GM19025 (cell line): Measurements from ENCODE around the gene TF.

Source experiments
- ATAC-seq: cut with Tn5 transposase; IDR thresholded peaks from one replicate; pipeline ENCODE4 v1.9.1; 2021; ENCODE audit warnings: mild to moderate bottlenecking, low read depth, moderate library complexity; ENCODE audit not compliant: unreplicated experiment

Gene TF

DNA sequence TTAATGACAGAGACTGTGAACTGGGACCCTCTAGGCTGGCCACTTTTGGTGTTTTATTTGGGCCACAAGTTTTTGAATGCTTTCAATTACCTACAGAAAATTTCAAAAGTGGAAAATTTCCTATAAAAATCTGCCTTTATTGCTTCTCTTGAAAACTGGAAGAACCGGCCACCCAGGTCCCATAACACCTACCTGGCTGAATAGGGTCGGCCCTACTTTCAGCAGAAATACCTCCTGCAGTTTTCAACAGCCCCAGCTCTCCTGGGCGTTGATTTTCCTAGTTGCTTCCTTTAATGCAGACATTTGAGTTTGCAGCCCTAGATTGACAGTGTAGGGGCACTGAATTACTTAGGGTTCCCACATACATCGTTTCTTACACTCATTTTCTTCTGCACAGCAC, 58.7 kb downstream of the TF start:
- no peak for ATAC-seq

DNA sequence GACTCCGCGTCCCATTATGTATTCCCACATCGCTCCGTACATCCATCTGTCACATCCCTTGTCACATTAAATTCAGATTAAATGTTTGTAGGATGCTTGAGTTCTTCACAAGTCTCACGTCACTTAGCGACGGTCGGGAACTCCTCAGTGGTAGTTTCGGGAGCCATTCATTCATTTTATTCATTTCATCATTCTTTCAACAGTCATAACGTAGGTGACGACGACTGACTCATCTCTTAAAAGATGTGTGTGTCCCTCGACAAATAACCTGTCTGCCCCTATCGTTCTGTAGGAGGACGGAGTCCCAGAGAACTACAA, 59.1 kb downstream of the TF start:
- no peak for ATAC-seq

DNA sequence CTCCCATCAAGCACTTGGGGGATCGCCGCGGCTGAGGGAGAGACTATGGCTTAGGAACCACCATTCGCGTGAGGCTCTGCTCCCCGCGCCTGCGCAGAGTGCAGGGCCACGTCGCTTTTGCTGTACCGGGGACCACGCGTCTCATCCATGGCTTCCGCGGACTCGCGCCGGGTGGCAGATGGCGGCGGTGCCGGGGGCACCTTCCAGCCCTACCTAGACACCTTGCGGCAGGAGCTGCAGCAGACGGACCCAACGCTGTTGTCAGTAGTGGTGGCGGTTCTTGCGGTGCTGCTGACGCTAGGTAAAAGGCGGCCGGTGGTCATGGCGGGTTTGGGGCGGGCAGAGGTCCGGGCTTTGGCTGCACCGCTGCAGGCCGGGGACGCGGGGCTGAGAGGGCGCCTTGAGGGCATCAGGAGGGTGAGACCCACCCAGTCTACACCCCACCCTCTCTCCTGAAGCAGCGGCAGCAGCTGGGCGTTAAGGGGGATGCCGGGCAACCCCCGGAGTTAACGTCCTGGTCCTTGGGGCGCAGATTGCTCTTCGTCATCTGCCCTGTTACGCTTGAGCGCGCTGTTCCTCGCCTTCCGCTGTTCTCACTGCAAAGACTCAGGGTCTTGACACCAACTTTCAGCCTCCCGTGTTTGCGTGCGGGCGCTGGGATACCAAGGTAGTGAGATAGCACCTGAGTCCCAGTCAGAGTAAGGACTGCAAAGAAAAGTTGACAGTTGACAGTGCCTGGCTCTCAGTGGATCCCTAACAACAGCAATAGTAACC, 59.7 kb downstream of the TF start, which contains the start of gene SRPRB:
SRPRB (plus strand) TSS at position 114 of the 774 bp plus-strand sequence; CDS start at position 148, 34 bp downstream.
- peak; percentile 98 for ATAC-seq

DNA sequence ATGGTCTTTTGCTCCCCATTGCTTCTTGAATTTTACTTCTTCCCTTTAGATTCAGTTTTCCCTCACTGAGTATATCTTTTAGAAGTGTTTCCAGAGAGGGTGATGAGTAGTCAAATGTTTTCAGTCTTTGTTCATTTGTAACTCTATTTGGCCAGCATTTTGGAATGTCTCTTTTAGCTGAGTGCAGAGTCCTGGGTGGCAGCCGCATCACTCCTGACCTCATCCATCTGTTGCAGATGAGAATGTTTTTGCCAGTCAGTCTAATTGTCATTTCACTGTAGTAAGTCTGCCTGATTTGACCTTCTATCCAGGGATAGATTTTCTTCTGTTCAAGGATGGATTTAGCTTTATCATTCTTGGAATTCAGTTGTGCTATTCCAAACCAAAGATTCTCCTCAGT, 66.7 kb downstream of the TF start:
- ATAC-seq: no peak

DNA sequence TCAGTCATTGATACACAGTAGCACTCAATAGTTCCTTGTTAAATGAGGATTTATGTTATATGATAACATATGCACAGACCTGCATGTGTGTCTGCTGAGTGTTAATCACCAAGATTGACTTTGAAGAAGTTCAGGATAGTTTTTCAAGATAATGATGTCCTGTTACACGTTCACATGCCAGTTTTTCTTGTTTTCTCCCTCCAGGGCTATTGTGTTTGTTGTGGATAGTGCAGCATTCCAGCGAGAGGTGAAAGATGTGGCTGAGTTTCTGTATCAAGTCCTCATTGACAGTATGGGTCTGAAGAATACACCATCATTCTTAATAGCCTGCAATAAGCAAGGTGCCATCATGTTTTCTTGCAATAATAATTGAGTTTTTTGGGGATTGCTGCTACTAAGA, 69.2 kb downstream of the TF start:
- no peak for ATAC-seq

DNA sequence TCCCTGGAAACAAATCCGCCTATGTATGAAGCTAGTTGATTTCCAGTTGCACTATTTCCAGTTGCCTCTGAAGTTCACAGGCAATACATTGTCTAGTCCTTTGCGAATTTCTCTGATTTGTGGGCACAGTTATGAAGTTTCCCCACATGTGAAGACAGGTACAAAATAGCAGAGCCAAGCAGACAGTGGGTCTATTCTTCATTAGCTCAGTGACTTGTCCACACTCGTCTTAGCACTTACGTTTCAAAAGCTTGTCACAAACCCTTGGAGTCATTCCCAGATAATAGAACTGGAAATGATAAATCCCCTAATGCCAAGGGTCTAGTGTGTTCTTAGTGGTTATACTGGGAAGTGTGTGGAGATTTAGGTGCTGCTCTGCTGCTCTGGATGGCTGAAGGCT, 73.9 kb downstream of the TF start:
- ATAC-seq: no peak

DNA sequence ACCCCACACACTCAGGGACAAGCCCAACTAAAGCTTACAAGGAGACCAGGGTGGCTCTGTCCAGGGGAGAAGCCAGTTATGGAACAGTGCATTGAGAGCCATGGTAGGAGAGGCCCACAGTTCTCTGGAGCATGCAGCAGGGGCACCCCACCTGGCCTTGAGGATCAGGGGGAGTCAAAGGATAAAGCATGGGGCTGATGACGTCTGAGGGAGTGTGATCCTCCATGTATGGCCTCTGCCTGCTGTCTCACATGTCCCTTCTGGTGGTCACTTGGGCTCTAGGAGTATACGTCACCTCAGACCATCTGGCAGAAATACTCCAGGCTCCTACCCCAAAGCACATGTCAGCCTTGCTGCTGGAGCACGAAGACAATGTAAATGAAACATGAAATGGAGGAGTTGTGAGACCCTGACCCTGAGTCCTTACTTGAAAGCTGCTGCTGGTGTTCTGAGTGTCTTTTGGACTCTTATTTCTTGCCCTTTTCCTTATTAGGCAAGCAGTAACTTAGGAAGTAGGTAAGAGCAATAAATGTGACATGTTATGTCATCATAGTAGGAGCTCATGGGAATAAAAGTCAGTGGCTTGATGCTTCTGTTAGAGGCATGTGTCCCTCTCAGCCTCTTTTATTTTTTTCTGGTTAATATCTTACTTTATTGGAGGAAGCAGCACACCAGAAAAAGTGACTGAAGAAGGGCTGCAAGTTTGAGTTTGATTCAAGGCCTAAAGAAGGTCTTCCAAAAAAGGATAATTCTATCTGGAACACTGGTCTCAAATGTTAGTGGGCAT, 74.9 kb downstream of the TF start:
- ATAC-seq: no peak

DNA sequence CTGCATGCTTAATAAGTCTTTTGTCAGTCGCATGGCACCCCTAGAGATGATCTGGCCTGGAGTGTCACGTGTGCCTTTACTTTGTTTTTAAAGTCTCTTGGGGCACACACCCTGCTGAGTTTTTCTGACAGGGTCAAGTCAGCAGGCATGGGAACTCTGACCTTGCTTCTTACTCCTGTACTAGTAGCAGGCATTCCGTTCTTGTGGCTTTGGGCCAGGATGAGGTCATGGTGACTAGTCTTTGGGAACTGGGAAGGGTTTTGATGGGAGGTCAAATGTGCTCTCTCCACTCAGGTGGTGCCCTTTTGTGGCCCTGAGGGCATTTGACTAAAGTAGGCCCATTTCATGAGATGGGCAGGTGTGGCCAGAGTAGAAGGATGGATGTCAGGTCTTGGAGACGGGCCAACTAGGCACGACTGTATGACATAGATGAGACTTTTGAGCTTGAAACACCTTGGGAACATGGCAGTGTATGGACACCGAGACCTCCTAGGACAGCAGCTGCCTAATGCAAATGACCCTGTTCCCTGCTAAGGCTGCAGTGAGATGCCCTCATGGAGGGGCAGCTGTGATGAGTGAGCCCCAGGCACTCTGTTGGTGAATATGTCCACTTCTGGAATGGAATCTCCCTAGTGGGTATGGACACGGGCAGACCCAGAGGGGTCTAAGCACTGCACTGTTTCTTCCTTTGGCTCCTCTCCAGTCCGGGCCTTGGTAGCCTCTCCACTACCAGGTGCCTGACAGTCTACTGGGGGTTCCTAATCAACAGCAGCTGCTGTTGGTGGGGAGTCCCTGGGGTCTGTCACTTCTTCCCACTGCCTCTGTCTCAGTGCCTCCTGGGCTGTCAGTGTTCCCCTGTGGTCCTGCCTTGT, 75.8 kb downstream of the TF start:
- ATAC-seq: no peak

DNA sequence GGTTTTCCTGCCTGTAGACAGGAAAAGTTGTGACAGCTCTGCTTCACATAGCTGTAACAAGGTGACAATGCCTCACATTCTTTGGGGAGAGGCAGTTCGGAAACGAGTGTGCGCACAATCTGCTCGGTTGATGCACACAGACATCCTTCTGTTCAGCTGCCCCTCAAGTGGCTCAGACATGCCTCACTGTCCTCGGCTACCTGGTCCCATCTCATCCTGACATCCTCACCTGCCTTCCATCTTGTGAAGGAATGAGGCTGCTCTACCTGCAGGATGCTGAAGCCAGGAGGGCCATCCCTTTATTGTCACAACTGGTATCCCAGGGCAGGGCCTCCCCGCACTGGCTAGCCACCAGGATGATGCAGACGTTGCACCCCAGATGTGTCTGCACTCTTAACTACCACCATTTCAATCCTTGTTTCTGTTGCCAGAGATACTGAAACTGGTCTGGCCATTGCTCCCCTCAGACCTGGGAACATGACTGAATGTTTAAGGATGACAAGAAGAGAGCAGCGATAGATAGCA, 78.8 kb downstream of the TF start:
- no peak for ATAC-seq

DNA sequence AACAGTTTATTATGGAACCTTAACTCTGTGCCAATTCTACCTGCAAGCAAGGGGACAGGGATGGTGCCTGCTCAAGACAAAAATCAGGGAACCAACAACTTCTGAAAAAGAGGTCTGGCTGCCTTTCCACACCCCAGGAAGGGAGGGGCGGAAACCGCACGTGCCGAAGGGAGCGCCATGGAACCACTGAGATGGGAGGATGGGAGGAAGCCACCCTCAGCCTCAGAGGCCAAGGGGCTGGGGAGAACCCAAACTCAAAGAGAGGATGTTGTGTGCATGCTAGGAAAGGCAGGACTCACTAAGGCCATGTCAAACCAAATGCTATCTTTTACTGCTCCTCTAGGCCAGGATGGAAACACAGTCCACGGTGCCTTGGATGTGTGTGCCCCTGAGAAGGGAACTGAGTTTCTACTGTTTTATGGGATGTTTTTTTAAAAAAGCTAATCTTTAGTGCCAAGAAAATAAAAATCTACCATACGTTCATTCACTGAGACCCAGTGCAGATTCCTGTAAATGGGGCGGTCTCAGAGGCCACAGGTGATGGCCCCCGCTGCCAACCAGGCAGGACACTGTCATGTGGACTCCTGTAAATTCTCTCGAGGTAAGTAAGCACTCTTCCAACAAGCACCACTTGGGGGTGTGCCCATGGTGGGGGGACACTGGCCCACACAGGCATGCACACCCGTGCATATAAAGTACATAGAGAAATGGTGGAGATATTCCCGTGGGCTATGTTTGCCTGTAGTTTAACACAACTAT, 80.0 kb downstream of the TF start:
- ATAC-seq: no peak

DNA sequence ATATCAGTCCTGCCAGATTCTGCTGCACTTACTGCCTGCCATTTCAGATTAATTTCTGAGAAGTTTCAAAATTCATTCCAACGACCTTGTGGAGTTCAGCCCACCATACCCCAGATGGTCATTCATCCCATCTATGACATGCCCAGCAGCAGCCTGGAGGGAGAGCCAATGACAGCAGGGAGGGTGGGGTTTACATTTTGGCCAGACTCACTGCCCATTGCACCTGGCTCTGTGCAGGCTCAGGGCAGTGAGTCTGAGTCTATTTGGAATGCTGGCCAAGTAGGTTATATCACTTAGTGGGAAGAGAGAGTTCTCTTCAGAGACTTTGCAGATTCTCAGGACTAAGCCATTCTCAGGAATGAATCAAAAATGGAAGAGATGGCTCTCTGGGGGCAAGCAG, 80.9 kb downstream of the TF start:
- ATAC-seq: no peak

DNA sequence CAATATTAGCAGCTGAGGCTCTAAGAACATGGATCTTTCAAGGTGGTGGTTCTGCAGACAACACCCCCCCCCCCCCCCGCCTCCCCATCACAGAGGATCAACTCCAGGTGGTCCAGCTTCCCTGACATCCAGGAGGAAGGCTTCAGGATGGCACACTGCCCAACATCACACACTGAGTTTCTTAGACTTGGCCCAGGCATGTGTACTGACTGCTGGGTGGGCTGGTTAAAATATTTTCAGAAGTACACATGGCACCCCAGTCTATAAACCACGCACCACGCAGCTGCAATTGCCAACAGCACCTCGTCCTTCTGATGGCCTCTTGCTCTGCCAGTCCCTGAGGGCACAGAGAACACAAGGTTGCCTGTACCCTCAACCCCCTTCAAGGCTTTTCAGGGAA, 81.5 kb downstream of the TF start:
- ATAC-seq: no peak

DNA sequence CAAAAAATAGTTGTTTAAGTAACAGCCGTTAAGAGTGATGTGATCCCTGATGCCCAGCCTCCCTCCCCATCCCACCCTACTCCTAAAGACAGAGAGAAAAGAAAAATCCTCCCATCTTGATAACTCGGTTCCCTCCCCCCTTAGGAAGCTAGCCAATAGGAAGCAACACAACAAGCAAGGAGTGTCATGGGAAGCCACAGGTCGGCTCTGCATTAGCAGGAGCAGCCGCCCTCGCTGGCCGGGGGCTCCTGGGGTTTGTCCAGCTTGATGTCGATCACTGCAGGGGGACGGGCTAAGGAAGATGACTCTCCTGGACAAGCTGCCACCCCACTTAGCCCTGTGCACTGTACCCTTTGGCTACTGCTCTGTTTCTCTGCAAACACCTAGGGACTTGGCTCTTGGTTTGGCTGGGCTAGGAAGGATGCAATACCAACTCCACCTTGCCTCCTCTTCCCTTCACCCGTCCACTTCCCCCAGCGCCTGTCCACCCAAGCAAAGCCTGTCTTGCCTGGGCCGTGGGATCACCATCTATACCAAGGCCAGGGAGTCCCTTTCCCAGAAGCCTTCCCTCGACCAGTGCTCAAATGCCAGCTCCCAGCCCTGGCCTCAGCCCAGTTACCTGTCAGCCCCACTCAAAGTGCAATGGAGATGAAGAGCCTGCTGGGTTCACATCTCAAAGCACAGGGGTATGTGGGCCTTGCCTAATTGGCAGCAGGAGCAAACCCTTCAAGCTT, 82.5 kb downstream of the TF start:
- no peak for ATAC-seq

DNA sequence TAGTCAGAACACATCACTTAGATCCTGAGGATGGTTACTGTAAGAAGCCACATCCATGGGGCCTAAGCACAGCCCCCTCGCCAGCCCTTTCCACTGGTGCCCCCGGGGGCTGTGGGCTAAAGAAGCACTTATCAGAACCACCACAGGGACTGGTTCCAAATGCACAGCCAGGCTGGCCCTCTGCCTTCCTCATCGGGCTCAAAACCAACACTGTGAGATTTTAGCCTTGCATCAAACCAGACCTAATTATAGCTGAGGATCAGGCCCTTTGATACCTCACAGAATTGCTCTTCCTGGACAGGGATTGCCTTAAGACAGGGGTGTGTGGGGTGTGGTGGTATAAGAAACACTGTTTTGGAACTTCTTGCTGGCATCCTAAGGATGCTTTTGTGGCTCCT, 83.1 kb downstream of the TF start:
- no peak for ATAC-seq

DNA sequence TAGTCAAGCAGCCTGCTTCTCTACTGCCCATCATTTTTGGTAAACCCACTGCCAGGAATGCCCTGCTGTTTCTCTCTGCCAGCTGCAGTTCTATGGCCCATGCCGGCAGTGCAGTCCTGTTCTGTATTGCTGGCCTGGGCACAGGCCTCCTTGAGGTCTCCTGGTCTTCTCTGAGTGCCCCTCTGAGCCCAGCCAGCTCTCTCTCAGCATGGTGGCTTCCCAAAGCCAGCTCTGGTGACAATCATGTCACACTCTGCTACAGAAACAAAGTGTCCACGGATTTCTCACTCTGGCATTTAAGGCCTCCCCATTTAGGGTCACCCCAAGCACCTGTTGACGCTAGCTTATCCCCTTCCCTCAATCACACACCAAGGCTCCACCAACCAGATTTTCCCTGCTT, 83.9 kb downstream of the TF start:
- no peak for ATAC-seq

DNA sequence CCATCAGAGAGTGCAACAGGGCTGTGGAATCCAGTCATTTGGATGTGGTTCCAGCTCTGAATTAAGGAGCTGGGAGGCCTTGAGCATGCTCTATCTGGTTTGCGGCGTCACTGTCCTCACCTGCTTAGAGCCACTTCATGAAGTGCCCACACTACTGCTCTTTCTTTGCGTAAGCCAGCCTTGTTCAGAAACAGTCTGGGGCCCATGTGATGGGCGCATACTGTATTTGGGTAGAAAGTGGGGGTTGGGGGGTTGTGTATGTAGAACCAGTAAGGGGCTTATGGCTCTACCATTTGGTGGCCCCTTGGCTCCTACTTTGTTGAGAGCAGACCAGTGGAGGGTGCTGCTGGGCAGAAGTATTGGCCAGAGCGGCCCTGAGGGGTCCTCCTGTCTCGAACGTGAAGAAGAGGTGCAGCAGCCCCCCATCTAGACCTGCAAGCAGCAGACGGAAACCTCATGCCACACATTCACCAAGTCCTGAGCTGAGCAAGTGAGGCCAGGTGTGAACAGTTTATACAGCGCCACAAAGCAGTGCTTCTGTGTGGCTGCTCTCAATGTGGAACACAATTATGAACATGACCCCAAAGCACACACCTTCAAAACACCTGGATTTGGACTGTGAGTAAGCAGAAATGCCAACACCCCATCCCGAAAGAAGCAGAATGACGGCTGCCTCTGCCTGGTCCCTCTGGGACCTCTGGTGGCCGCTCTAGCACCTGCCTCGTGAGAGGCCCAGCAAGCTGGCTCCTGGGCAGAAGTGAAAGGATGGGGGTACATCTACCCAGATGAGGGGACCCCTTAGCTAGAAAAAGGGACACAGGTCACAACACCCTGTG, 86.0 kb downstream of the TF start:
- no peak for ATAC-seq

DNA sequence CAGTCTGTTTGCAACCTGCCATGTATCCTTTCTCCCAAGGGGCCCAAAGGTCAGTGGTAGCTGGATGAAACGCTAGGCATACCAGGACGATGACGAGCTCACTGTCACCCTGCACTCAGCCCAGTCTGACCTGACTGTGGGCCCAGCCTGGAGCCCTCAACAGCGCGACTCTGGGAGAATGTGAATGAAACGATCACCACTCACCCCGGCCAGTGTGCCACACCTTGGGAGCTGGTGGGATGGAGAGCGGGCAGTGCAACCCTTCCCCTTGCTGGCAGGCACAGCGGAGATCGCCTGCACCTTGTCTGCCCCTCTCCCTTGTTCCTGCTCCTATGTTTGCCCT, 86.6 kb downstream of the TF start:
- no peak for ATAC-seq

DNA sequence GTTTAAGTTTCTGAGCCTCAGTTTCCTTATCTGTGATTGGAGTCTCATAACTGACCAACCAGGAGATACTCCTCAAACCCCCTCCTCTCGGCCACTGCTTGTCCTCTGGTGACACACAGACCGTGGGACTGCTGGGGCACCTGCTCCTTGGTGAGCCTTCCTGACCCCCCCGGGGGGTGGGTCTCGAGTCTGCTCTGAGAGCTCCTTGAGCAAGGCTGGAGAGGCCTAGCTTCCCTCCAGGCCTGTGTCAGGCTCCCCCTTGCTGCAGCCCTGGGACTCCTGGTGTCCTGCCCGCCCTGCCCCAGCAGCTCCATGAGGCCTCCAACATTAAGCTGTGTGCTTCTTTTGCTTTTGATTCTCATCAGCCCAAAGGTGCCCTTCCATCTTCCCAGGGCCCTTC, 87.1 kb downstream of the TF start:
- no peak for ATAC-seq
